Progenitor cell of endocrine pancreas (in vitro differentiated cells): ENCODE data around the gene PRPS1L1. TPM values are rescaled to one million over a fixed set of nuclear protein-coding genes. Genes with fewer than 3 reads are reported as not detected.

Experiments used
- DNase-seq: peaks from one replicate; pipeline ENCODE4 v3.0.0; 2021; ENCODE audit warnings: low spot score; ENCODE audit not compliant: unreplicated experiment
- H3K27ac Mint-ChIP-seq: 2 replicates; pipeline ENCODE4 v1.8.0; 2021; ENCODE audit warnings: mild to moderate bottlenecking, moderate library complexity, mixed read lengths
- H3K27me3 Mint-ChIP-seq: 2 replicates; pipeline ENCODE4 v1.8.0; 2021; ENCODE audit warnings: mixed read lengths
- H3K36me3 Mint-ChIP-seq: 2 replicates; pipeline ENCODE4 v1.8.0; 2022; ENCODE audit warnings: mixed read lengths; ENCODE audit not compliant: insufficient read depth
- H3K4me1 Mint-ChIP-seq: 2 replicates; pipeline ENCODE4 v1.8.0; 2021; ENCODE audit warnings: low read depth, mixed read lengths
- H3K4me3 Mint-ChIP-seq: 2 replicates; pipeline ENCODE4 v1.8.0; 2021; ENCODE audit warnings: low read depth, mild to moderate bottlenecking, moderate library complexity, mixed read lengths
- H3K9me3 Mint-ChIP-seq: 2 replicates; pipeline ENCODE4 v1.8.0; 2021; ENCODE audit warnings: low read depth, mixed read lengths
- CTCF ChIP-seq: fragments of 200-600 bp; sonication (generic); IDR thresholded peaks from one replicate; pipeline ENCODE4 v1.5.0; 2021; ENCODE audit warnings: antibody characterized with exemption, mild to moderate bottlenecking; ENCODE audit not compliant: unreplicated experiment
- total RNA-seq: library from RNA; stranded (reverse); gene quantifications from 2 replicates; pipeline ENCODE4 v1.2.1, GENCODE V29; 2021

Gene PRPS1L1
- total RNA-seq, 1 donor from 2014 or later = not detected

- Mint-ChIP-seq H3K4me3 (no peak overlapping the region), H3K36me3 (no peaks in the 10 kb centered on the region), H3K9me3 (no peaks in the 10 kb centered on the region), H3K4me1 (peaks cover 6% of the 10 kb centered on the region), H3K27me3 (peaks cover 10% of the 10 kb centered on the region), H3K27ac (no peak overlapping the region)
- TF ChIP-seq CTCF = no peak
- no peak for DNase-seq
Observed at GRCh38 chr7:18059171-18059570, 31.5 kb upstream of the PRPS1L1 start.

- Mint-ChIP-seq H3K27ac (no peak overlapping the region), H3K36me3 (no peaks in the 10 kb centered on the region), H3K4me1 (no peaks in the 10 kb centered on the region), H3K9me3 (no peaks in the 10 kb centered on the region), H3K27me3 (no peaks in the 10 kb centered on the region), H3K4me3 (no peak overlapping the region)
- TF ChIP-seq CTCF = no peak
- DNase-seq = no peak
Observed at GRCh38 chr7:18053941-18054340, 26.3 kb upstream of the PRPS1L1 start.

- DNase-seq = no peak
- Mint-ChIP-seq H3K4me1 (no peaks in the 10 kb centered on the region), H3K27me3 (no peaks in the 10 kb centered on the region), H3K27ac (no peak overlapping the region), H3K36me3 (no peaks in the 10 kb centered on the region), H3K9me3 (no peaks in the 10 kb centered on the region), H3K4me3 (no peak overlapping the region)
- TF ChIP-seq CTCF = no peak
Observed at GRCh38 chr7:18053177-18053928, 25.7 kb upstream of the PRPS1L1 start.

GRCh38 chr7:18049262-18049661, 21.6 kb upstream of the PRPS1L1 start:
- DNase-seq = no peak
- H3K27ac Mint-ChIP-seq = no peak overlapping the region
- no peak overlapping the region for H3K4me3 Mint-ChIP-seq
- no peaks in the 10 kb centered on the region for H3K4me1 Mint-ChIP-seq
- no peaks in the 10 kb centered on the region for H3K27me3 Mint-ChIP-seq
- no peaks in the 10 kb centered on the region for H3K36me3 Mint-ChIP-seq
- no peak for TF ChIP-seq CTCF
- H3K9me3 Mint-ChIP-seq = no peaks in the 10 kb centered on the region

GRCh38 chr7:18046601-18047000, 19.0 kb upstream of the PRPS1L1 start:
- H3K27me3 Mint-ChIP-seq = no peaks in the 10 kb centered on the region
- H3K27ac Mint-ChIP-seq = no peak overlapping the region
- H3K36me3 Mint-ChIP-seq = no peaks in the 10 kb centered on the region
- no peak overlapping the region for H3K4me3 Mint-ChIP-seq
- H3K9me3 Mint-ChIP-seq = peaks cover 3% of the 10 kb centered on the region
- no peaks in the 10 kb centered on the region for H3K4me1 Mint-ChIP-seq
- no peak for DNase-seq
- TF ChIP-seq CTCF = no peak
